Fibroblast of upper back skin (primary cell): ENCODE data around the gene ACOT11.

ENCODE experiments used
- DNase-seq: peaks from one replicate; pipeline ENCODE4 v3.0.0-alpha.2; 2013

The ACOT11 gene

DNA sequence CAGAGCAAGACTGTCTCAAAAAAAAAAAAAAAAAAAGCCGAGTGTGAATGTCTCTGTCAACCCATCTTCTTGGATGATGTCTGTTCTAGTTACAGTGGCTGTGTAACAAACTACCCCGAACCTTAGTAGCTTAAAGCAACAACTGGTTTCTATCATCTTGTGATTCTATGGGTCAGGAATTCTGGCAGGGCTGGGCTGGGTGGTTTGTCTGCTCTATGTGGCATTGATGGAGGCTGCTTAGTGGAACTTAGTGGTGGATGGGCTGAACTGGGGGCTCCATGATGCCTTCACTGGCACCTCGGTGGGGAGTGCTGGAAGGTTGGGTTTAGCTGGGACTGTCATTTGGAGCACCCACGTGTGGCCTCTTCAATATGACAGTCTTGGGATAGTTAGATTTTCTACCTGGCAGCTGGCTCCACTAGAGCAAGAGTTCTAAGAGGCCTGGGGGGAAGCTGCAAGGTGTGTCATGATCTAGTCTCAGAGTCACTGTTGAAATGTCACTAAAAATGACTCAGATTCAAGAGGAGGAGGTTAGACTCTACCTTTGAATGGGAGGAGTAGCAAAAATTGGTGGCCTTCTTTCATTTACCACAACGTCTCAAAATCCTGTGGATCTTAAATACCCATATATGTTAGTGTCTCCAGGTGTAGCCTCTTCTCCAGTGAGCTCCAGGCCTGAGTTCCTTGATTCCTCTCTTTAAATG lies 18.6 kb downstream of the ACOT11 start:
- no peak for DNase-seq

DNA sequence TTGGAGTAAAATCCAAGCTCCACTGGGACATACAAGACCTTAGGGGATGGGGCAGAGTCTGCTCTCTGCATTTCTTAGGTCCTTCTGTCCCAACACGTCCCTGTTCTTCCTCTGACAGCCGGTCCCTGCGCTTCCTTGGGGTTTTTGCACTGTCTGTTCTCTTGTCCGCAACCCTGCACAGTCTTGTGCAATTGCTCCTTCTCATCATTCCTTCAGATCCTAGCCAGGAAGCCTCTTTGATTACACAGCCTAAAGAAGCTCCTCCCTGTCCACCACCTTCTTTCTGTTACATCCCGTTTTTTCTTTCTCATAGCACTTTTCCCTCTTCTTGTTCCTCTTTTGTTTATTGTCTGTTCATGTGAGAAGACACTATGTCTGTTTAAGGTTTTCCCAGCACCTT lies 19.9 kb downstream of the ACOT11 start:
- DNase-seq = no peak

- peak; percentile 14 for DNase-seq
These were observed 21.3 kb downstream of the ACOT11 start for GRCh38 chr1:54569339-54569738.

GRCh38 chr1:54570161-54570560 lies 22.1 kb downstream of the ACOT11 start:
- no peak for DNase-seq

DNA sequence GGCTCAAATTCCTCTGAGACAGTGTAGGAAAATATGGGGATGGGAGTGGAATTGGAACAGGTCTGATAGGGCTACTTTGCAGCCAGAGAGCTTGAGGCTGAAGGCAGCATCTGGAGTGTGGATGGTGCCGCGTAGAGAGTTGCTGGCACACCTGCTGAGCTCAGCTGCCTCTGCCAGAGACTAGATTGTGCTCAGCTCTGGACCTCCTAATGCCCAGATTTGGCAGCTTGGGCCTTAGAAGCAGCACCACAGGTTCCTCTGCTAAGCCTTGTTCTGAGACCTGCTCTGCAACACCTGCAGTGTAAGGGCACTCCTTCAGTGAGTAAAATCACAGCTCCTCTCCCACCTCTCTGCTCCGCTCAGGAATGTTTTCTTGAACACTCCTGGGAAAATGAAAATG lies 23.3 kb downstream of the ACOT11 start:
- DNase-seq = no peak

- DNase-seq = no peak
These were observed 23.9 kb downstream of the ACOT11 start for GRCh38 chr1:54571803-54572541.

GRCh38 chr1:54572542-54572850 lies 24.5 kb downstream of the ACOT11 start:
- DNase-seq = no peak

DNA sequence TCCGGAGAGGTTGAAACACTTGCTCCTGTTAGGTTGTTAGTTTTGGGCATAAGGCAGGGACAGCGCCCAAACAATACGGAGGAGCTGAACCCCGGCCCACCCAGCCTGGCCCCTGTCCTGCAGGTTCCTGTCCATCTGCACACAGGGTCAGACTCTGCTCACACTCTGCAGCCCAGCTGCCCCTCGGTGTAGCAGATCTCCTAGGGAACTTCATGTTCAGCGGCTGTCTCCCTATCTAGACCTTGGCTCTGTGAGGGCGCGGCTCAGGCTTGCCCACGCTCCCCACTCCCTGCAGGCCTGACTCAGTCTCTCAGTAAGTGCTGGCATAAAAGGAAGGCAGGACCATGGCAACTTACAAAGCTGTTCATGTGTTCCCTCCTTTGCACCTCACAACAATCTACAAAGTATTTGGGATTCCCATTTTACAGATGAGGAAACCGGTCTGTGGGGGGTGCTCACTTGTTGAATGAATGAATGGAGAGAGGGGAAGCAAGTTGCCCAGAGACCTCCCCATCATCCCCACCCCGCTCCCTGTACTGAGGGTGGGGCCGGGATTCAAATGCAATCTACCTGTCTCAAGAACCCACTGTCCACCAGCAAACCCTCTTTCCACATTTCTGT lies 26.2 kb downstream of the ACOT11 start:
- DNase-seq = no peak

DNA sequence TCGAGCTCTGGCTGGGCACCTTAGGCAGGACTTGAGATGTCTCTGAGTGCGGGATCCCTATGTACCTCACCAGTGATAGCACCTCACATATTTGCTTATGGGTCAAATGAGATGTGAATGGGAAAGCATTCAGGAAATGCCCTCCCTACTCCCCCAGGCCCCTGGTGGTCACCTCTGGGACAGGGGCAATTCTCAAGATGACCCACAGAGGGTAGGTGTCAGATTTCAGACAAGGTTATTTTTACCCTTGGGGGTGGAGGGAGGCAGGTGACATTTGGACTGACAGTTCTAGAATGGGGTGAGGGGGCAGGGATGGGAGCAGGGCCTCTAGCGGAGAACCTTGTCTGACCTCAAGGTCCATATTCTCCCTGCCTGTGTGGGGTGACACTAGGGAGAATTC lies 27.1 kb downstream of the ACOT11 start:
- no peak for DNase-seq

- DNase-seq = no peak
These were observed 27.7 kb downstream of the ACOT11 start for GRCh38 chr1:54575605-54576290.

- DNase-seq = peak; percentile 40
These were observed 29.6 kb downstream of the ACOT11 start for GRCh38 chr1:54577612-54578011.

DNA sequence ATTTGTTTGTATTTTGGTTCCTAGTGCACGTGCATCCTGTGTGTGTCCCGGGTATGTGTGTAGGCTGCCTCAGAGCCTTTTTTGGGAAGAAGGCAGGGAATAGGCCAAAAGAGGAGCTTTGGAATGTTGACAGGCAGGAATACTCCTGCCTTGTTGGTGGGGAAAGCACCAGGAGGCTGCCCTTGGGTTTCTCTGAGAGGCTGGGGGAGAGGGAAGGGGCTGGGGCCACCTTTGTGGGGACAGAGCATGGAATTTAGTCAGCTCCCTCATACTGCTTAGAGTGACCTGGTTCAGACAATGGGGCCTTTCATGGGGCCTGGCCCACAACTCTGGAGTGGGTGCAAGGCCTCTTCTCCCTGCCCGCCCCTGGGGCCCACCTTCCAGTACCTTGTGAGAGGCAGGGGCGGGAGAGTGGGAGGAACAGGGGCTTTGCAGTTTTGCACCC lies 31.3 kb downstream of the ACOT11 start:
- DNase-seq = no peak

DNA sequence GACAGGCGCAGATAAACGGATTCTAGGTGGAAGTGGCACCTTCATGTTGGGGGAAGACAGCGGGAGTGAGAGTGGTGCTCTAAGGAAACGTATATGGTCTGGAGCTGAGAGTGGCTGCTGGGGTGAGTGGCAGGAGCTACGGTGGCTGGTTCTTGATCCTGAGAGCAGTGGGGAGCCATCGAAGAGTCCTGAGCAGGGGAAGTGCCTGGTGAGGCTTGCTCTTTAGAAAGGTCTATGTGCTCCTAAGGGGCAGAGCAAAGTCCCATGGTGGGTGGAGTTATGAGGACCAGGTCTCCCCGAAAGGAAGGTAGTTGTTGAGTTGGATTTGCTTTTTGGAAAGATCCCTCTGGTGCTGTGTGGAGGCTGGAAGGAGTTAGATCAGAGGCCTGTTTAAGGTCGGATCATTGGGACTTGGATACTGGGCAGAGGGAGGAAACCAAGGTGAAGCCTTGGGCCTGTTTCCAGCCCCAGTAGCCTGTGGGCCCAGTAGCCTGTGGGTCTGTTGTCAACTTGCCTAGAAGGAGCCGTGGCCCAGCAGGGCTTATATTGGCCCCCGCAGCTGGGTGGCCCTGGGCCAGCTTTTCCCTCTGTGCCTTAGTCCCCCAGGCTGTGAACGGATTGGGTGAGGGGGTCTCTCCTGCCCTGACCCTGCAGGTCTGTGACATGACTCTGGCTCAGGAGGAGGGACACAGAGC lies 33.0 kb downstream of the ACOT11 start:
- no peak for DNase-seq

GRCh38 chr1:54581621-54582035 lies 33.6 kb downstream of the ACOT11 start:
- peak; percentile 39 for DNase-seq

DNA sequence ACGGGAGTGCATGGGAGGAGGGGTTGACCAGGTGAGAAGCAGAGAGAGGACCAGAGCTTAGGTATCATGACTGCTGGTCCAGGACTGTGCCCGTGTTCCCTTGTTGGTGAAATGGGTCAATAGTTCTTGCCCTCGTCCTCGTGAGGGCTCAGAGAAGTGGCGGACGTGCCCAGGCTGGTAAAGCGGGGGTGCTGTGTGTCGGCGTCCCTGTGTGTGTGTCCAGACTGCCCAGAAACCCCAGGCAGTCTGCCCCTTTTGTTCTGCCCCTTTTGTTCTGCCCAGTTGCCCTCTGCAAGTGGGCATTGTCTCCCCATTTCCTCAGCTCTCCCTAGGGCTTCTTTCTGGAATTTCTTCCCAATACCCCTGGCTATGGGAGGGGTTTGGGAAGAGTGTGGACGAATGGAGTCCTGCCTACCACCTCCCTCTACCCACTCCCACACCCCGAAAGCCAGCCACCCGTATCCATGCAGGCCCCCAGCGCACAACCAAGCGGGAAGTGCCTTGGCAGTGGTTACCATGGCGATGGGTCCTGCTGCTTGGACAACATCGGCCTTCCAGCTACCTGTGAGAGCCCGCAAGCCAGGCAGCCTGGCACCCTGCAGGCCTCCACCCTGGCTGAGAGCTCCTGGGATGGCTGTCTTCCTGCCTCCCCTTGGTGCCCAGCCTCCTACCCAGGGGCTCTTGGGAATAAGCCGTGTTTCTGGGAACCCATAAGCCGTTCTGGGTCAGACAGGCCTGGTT lies 34.7 kb downstream of the ACOT11 start:
- DNase-seq = no peak

DNA sequence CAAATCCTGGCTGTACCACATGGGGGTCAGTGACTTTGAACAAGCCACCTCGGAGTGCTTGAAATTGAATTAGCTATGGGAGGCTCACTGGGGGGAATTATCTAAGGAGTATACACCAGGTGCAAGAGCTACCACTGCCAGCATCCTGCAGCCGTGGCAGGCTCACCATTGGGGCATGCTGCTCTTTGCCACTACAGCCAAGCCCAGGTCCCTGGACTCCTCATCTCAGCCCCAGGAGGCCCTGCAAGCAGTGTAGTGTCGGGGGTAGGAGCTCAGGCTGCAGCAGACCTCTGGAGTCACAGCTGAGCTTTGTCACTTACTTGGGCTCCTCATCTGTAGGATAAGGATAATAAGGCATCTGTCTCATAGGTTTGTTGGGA lies 35.3 kb downstream of the ACOT11 start:
- DNase-seq = no peak

DNA sequence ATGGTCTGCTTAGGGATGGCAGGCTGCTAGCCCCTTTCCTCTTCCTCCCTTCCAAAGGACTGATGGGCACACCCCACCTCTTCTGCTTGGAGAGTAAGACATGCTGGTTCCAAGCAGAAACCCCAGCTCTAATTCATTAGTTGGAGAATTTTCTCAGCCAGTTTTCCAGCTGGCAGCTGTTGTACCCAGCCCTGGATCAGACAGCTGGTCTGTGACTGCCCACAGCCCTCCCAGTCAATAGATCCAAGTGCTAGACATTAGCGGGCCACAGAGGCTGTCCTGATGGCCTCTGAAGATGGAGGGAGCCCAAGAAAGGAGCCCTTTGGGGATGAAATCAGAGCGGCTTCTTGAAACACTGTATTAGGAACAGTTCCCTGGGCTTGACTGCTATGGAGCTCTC lies 35.8 kb downstream of the ACOT11 start:
- DNase-seq = no peak

- no peak for DNase-seq
These were observed 36.5 kb downstream of the ACOT11 start for GRCh38 chr1:54584575-54584974.

DNA sequence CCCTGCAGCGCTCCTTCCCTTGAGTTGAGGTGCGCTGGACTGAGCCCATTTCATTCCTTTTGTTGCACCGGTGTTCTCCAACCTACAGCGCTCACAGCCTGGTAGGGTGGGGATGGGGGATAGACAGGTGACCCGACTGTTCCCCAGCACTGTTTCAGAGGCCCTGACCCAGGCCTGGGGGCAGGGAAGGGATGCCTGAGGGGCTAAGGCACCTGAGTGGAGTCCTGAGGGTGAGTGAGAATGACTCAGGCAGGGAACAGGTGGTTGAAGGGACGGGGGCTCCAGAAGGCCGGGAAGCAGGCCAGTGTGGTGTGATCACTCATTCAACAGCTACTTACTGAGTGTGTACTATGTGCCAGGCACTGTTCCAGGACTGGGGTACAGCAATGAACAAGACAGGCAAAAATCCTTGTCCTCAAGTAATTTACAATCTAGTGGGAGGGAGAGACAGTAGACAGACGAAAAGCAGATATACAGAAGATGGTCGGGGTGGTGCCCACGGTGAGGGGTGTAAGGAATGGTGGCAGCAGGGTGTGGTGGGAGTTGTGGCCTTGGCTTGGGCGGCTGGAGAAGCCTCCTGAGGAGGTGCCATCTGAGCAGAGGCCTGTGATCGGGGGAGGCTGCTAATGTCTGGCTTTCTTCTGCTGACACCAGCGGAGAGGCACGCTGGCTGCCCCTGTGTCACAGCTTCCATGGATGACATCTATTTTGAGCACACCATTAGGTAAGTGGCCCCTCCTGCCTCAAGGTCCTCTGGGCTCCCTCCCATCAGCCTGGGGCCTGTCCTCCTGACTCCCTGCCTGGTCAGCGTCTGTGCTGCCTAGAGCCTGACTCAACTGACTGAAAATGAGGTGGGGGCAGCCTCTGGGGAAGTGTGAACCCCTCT lies 37.4 kb downstream of the ACOT11 start:
- no peak for DNase-seq

DNA sequence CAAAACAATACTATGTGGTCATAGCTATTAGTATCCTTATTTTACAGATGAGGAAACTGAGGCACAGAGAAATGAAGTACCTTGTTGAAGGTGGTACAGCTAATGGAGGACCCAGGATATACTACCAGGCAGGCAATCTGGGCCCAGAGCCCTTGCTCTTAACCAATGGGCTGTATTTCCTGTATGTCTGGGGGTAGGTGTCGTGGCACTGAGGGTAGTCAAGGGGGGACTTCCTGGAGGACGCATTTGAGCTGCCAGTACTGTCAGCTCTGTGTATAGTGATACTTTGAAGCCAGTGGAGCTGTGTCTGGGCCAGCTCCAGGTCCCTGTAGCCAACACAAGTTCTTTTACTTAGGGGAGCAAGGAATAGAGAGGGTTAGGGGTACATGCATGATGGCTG lies 40.3 kb downstream of the ACOT11 start:
- no peak for DNase-seq

DNA sequence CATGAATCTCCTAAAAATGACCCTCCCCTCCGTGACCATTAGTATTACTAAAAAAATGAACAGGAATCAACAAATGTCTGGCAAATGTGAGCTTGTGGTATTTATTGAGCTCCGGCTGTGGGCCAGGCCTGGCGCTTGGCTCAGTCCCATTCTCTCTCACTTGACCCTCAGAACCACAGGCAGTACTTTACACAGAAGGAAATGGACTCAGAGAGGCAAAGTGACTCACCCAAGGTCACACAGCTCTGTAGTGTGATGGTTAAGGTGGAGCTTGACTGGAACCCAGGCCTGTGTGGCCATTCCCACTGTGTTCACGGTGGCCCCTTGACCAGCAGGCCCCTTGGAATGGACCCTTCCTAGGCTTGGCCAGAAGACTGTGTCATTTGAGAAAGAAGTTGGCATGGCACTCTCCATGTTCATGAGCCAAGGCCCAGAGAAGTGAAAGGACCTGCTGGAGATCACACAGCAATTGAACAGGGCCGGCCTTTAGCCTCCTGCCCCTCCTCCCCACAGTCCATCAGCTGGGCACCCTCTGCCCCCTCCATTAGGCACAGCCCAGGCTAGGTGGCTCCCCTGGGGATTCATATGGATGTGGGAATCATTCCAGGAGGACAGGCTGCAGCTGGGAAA lies 43.2 kb downstream of the ACOT11 start:
- DNase-seq = no peak
